Osteoblast (primary cell): ENCODE measurements around the gene OR1J4. TPM values are rescaled to one million over a fixed set of nuclear protein-coding genes. Genes with fewer than 3 reads are reported as not detected.

Source experiments
- DNase-seq: peaks from one replicate; pipeline ENCODE4 v3.0.0; 2011; ENCODE audit warnings: low spot score, mixed read lengths; ENCODE audit not compliant: insufficient read length; ENCODE audit errors: missing footprints
- H2AFZ ChIP-seq: 2 replicates; pipeline ENCODE4 v1.6.0; 2011; ENCODE audit warnings: mild to moderate bottlenecking, low read length
- H3K27ac ChIP-seq: 2 replicates; pipeline ENCODE4 v1.5.1; 2011; ENCODE audit warnings: mild to moderate bottlenecking, low read depth, low read length, moderate library complexity
- H3K27me3 ChIP-seq: 2 replicates; pipeline ENCODE4 v1.6.0; 2012; ENCODE audit warnings: mild to moderate bottlenecking, control low read depth, inconsistent platforms, low read length, moderate library complexity; ENCODE audit not compliant: insufficient read depth
- H3K36me3 ChIP-seq: 2 replicates; pipeline ENCODE4 v1.5.1; 2011; ENCODE audit warnings: mild to moderate bottlenecking, low read length, control low read depth, moderate library complexity; ENCODE audit not compliant: insufficient read depth
- H3K4me1 ChIP-seq: 2 replicates; pipeline ENCODE4 v1.5.1; 2011; ENCODE audit warnings: mild to moderate bottlenecking, low read length, control low read depth, moderate library complexity; ENCODE audit not compliant: insufficient read depth
- H3K4me2 ChIP-seq: 2 replicates; pipeline ENCODE4 v1.6.0; 2011; ENCODE audit warnings: mild to moderate bottlenecking, low read length; ENCODE audit not compliant: insufficient read depth
- H3K4me3 ChIP-seq: fragments of 200-600 bp; sonication (generic); 3 replicates; pipeline ENCODE4 v1.5.1; 2012; ENCODE audit warnings: mild to moderate bottlenecking, low read length, inconsistent platforms; ENCODE audit not compliant: insufficient read depth
- H3K79me2 ChIP-seq: 2 replicates; pipeline ENCODE4 v1.6.0; 2012; ENCODE audit warnings: mild to moderate bottlenecking, low read length, control low read depth, inconsistent platforms; ENCODE audit not compliant: insufficient read depth
- H3K9me3 ChIP-seq: 2 replicates; pipeline ENCODE4 v1.5.1; 2011; ENCODE audit warnings: low read depth, low read length, control low read depth
- H4K20me1 ChIP-seq: 2 replicates; pipeline ENCODE4 v1.6.0; 2012; ENCODE audit warnings: mild to moderate bottlenecking, low read length, control low read depth; ENCODE audit not compliant: insufficient read depth
- total RNA-seq: library from RNA; depleted of rRNA; stranded (reverse); fragments of >200 nt; gene quantifications from 2 replicates; pipeline ENCODE4 v1.2.3, GENCODE V29; 2012
- TF ChIP-seq, protein P1 (sequence below): IDR thresholded peaks from 2 replicates; pipeline ENCODE4 v1.5.1; 2011; ENCODE audit warnings: mild to moderate bottlenecking, low read depth, low read length, moderate library complexity; ENCODE audit errors: extremely low read depth

OR1J4 gene
- total RNA-seq, 1 donor = not detected

DNA sequence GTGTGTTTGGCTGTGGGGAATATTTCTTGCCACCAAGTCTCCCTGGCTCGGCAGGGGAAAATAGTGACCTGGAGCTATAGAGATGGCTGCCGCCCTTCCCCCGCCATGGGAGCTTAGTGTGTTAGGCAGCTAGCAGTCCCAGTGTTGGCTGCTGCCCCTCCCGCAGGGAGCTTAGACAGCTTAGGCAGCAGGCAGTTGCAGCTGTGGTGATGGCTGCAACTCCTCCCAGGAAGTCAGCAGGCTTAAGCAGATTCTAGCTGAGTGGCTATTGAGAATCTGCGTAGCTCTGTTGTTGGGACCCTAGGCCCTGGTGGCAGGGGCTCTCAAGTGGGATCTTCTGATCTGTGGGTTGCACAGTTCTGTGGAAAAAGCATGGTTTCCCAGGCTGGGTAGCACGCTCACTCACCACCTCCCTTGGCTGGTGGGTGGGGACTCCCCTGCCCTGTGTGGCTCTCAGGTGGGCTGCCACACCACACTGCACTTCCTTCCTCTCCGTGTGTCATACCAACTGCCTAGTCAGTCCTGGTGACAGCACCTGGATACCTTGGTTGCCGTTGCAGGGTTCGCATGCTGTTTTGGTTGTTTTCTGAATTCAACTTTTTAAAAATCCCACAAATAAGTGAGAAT lies 43.3 kb downstream of the OR1J4 start:
- Histone ChIP-seq H3K4me2 (no peak overlapping the region), H3K9me3 (no peaks in the 10 kb centered on the region), H3K4me3 (no peak overlapping the region), H2AFZ (no peak overlapping the region), H3K4me1 (no peaks in the 10 kb centered on the region), H3K27me3 (no peaks in the 10 kb centered on the region), H3K79me2 (no peaks in the 10 kb centered on the region), H3K27ac (no peak overlapping the region), H4K20me1 (no peaks in the 10 kb centered on the region), H3K36me3 (no peaks in the 10 kb centered on the region)
- TF ChIP-seq, protein P1, sequence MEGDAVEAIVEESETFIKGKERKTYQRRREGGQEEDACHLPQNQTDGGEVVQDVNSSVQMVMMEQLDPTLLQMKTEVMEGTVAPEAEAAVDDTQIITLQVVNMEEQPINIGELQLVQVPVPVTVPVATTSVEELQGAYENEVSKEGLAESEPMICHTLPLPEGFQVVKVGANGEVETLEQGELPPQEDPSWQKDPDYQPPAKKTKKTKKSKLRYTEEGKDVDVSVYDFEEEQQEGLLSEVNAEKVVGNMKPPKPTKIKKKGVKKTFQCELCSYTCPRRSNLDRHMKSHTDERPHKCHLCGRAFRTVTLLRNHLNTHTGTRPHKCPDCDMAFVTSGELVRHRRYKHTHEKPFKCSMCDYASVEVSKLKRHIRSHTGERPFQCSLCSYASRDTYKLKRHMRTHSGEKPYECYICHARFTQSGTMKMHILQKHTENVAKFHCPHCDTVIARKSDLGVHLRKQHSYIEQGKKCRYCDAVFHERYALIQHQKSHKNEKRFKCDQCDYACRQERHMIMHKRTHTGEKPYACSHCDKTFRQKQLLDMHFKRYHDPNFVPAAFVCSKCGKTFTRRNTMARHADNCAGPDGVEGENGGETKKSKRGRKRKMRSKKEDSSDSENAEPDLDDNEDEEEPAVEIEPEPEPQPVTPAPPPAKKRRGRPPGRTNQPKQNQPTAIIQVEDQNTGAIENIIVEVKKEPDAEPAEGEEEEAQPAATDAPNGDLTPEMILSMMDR = no peak
- no peak for DNase-seq

DNA sequence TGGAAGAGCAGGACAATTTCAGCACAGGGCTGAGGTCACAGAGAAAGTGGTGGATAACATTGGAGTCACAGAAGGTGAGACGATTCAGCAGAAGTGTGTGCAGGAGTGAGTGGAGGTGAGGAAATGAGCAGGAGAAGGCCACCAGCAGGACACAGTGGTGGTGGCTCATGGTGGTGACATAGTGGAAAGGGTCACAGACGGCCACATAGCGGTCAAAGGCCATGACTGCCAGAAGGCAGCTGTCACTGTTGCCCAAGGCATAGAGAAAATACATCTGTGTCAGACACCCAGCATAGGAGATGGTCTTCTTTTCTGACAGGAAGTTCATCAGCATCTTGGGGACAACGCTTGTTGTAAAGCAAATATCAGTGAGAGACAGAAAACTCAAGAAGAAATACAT lies 49.0 kb downstream of the OR1J4 start:
- Histone ChIP-seq H4K20me1 (no peaks in the 10 kb centered on the region), H3K4me2 (no peak overlapping the region), H3K79me2 (no peaks in the 10 kb centered on the region), H3K9me3 (no peaks in the 10 kb centered on the region), H3K4me1 (no peaks in the 10 kb centered on the region), H3K27ac (no peak overlapping the region), H3K4me3 (no peak overlapping the region), H3K36me3 (no peaks in the 10 kb centered on the region), H2AFZ (no peak overlapping the region), H3K27me3 (no peaks in the 10 kb centered on the region)
- TF ChIP-seq, protein P1 = no peak
- DNase-seq = no peak

Other genes starting within 250 kb of the OR1J4 start
- 2.5 and 3.2 TPM in 2 replicates for gene PTGS1, start 148.1 kb upstream of the OR1J4 start, total RNA-seq
- not detected in 2 replicates for gene OR1J1, start 41.2 kb upstream of the OR1J4 start, total RNA-seq
- 0.29 TPM in 1 of 2 replicates, not detected in the other for gene OR1J2, start 8.3 kb upstream of the OR1J4 start, total RNA-seq
- gene OR1N1, start 8.2 kb downstream of the OR1J4 start, total RNA-seq = not detected in 2 replicates
- gene OR1N2, start 34.0 kb downstream of the OR1J4 start, total RNA-seq = under 0.01 TPM in 1 of 2 replicates, not detected in the other
- gene OR1L8, start 64.2 kb downstream of the OR1J4 start, total RNA-seq = under 0.01 TPM in 1 of 2 replicates, not detected in the other
- under 0.01 TPM in 1 of 2 replicates, not detected in the other for gene OR1Q1, start 95.6 kb downstream of the OR1J4 start, total RNA-seq
- not detected in 2 replicates for gene OR1B1, start 138.5 kb downstream of the OR1J4 start, total RNA-seq
- not detected in 2 replicates for gene OR1L1, start 142.6 kb downstream of the OR1J4 start, total RNA-seq
- gene OR1L3, start 156.0 kb downstream of the OR1J4 start, total RNA-seq = not detected in 2 replicates
- not detected in 2 replicates for gene OR1L4, start 204.8 kb downstream of the OR1J4 start, total RNA-seq
- not detected in 2 replicates for gene OR1L6, start 223.2 kb downstream of the OR1J4 start, total RNA-seq